ENCODE measurements around the gene HDAC5. TPM values are rescaled to one million over a fixed set of nuclear protein-coding genes. Genes with fewer than 3 reads are reported as not detected.
"Not testable (repeated sequence)": the region's sequence is repeated elsewhere in the genome, so short reads cannot be mapped to it uniquely, and the experiment has no call there.

The HDAC5 gene
- total and polyA plus RNA-seq, 2 donors: 17.0 to 34.4 TPM

- Histone ChIP-seq H3K9me3 (ENCODE audit: control insufficient read depth in 2 of 2, insufficient read depth in 1 of 2, low read length in 1 of 2) (no peaks in the 10 kb centered on the region), H3K27me3 (ENCODE audit: control insufficient read depth in 2 of 2, insufficient read depth in 1 of 2, low read length in 1 of 2) (no peaks in the 10 kb centered on the region), H3K4me1 (ENCODE audit: control insufficient read depth in 2 of 2, insufficient read depth in 2 of 2, low read length in 2 of 2) (no peaks in the 10 kb centered on the region), H3K4me3 (ENCODE audit: low read length in 2 of 2) (no peak overlapping the region), H3K27ac (ENCODE audit: low read depth in 1 of 2, low read length in 1 of 2) (no peak overlapping the region), H3K36me3 (ENCODE audit: control insufficient read depth in 2 of 2, insufficient read depth in 2 of 2, low read length in 1 of 2) (peaks cover 17 to 26% of the 10 kb centered on the region in 2 donors)
- 96% methylated on average over 2 of the region's 2 CpGs for WGBS
- DNase-seq (ENCODE audit: low read depth in 6 of 9, low spot score in 9 of 9): no peak
Measured at GRCh38 chr17:44155488-44155887, 32.0 kb upstream of the HDAC5 start.

DNA sequence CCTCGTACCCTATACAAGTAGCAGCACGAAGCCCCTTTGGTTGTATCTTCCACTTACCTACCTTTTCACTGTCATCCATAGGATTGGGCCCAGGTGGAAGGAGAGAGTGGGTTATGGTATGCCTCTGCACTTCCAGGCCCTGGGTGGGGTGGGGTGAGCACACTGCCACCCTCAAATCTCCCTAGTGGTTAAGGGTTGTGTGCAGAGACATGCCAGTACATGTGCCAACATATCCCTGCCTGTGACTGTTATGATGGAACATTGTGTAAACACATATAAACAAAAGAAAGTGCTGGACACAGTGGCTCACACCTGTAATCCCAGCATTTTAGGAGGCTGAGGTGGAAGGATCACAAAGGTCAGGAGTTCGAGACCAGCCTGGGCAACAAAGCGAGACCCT, 29.4 kb upstream of the HDAC5 start:
- Histone ChIP-seq H3K4me1 (ENCODE audit: control insufficient read depth in 2 of 2, insufficient read depth in 2 of 2, low read length in 2 of 2) (no peaks in the 10 kb centered on the region), H3K9me3 (ENCODE audit: control insufficient read depth in 2 of 2, insufficient read depth in 1 of 2, low read length in 1 of 2) (no peaks in the 10 kb centered on the region), H3K4me3 (ENCODE audit: low read length in 2 of 2) (no peak overlapping the region), H3K36me3 (ENCODE audit: control insufficient read depth in 2 of 2, insufficient read depth in 2 of 2, low read length in 1 of 2) (peaks cover 30 to 34% of the 10 kb centered on the region in 2 donors), H3K27ac (ENCODE audit: low read depth in 1 of 2, low read length in 1 of 2) (no peak overlapping the region), H3K27me3 (ENCODE audit: control insufficient read depth in 2 of 2, insufficient read depth in 1 of 2, low read length in 1 of 2) (no peaks in the 10 kb centered on the region)
- 98% methylated on average over 4 of the region's 4 CpGs for WGBS
- DNase-seq (ENCODE audit: low read depth in 6 of 9, low spot score in 9 of 9): no peak

GRCh38 chr17:44149750-44150329, 26.4 kb upstream of the HDAC5 start:
- over 99% methylated on average over 4 of the region's 4 CpGs for WGBS
- Histone ChIP-seq H3K27ac (ENCODE audit: low read depth in 1 of 2, low read length in 1 of 2) (no peak overlapping the region), H3K36me3 (ENCODE audit: control insufficient read depth in 2 of 2, insufficient read depth in 2 of 2, low read length in 1 of 2) (peaks cover 27 to 41% of the 10 kb centered on the region in 2 donors), H3K27me3 (ENCODE audit: control insufficient read depth in 2 of 2, insufficient read depth in 1 of 2, low read length in 1 of 2) (no peaks in the 10 kb centered on the region), H3K4me3 (ENCODE audit: low read length in 2 of 2) (no peak overlapping the region), H3K4me1 (ENCODE audit: control insufficient read depth in 2 of 2, insufficient read depth in 2 of 2, low read length in 2 of 2) (no peaks in the 10 kb centered on the region), H3K9me3 (ENCODE audit: control insufficient read depth in 2 of 2, insufficient read depth in 1 of 2, low read length in 1 of 2) (no peaks in the 10 kb centered on the region)
- no peak for DNase-seq (ENCODE audit: low read depth in 6 of 9, low spot score in 9 of 9)

DNA sequence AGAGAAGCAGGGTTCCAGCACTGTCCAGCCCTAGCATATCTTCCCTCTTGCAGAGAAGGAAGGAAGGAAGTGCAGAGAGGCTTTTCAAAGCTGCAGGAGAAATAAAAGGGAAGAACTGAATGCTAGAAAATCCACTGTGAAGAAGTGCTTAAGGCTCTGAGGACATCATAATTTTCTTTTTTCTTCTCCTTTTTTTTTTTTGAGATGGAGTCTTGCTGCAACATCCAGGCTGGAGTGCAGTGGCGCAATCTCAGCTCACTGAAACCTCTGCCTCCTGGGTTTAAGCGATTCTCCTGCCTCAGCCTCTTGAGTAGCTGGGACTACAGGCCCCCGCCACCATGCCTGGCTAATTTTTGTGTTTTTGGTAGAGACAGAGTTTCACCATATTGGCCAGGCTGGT, 25.6 kb upstream of the HDAC5 start:
- peaks cover 22 to 41% of the 10 kb centered on the region in 2 donors for H3K36me3 ChIP-seq (ENCODE audit: control insufficient read depth in 2 of 2, insufficient read depth in 2 of 2, low read length in 1 of 2)
- not testable (repeated sequence) for H3K9me3 ChIP-seq (ENCODE audit: control insufficient read depth in 2 of 2, insufficient read depth in 1 of 2, low read length in 1 of 2); H3K27me3 ChIP-seq (ENCODE audit: control insufficient read depth in 2 of 2, insufficient read depth in 1 of 2, low read length in 1 of 2); H3K4me1 ChIP-seq (ENCODE audit: control insufficient read depth in 2 of 2, insufficient read depth in 2 of 2, low read length in 2 of 2); H3K27ac ChIP-seq (ENCODE audit: low read depth in 1 of 2, low read length in 1 of 2); DNase-seq (ENCODE audit: low read depth in 6 of 9, low spot score in 9 of 9); H3K4me3 ChIP-seq (ENCODE audit: low read length in 2 of 2)
- 98% methylated on average over 3 of the region's 3 CpGs for WGBS

- 94% methylated on average over 4 of the region's 4 CpGs for WGBS
- Histone ChIP-seq H3K27me3 (ENCODE audit: control insufficient read depth in 2 of 2, insufficient read depth in 1 of 2, low read length in 1 of 2) (no peaks in the 10 kb centered on the region), H3K27ac (ENCODE audit: low read depth in 1 of 2, low read length in 1 of 2) (no peak overlapping the region)
Measured at GRCh38 chr17:44147812-44148211, 24.4 kb upstream of the HDAC5 start.

GRCh38 chr17:44146375-44147346, 23.2 kb upstream of the HDAC5 start:
- H3K4me1 ChIP-seq (ENCODE audit: control insufficient read depth in 2 of 2, insufficient read depth in 2 of 2, low read length in 2 of 2): peaks cover 5 to 7% of the 10 kb centered on the region in 2 donors
- H3K4me3 ChIP-seq (ENCODE audit: low read length in 2 of 2): no peak overlapping the region
- no peaks in the 10 kb centered on the region for H3K27me3 ChIP-seq (ENCODE audit: control insufficient read depth in 2 of 2, insufficient read depth in 1 of 2, low read length in 1 of 2)
- no peak overlapping the region for H3K27ac ChIP-seq (ENCODE audit: low read depth in 1 of 2, low read length in 1 of 2)
- no peak for DNase-seq (ENCODE audit: low read depth in 6 of 9, low spot score in 9 of 9)
- WGBS: 87% methylated on average over 2 of the region's 2 CpGs
- H3K36me3 ChIP-seq (ENCODE audit: control insufficient read depth in 2 of 2, insufficient read depth in 2 of 2, low read length in 1 of 2): peaks cover 15 to 33% of the 10 kb centered on the region in 2 donors
- H3K9me3 ChIP-seq (ENCODE audit: control insufficient read depth in 2 of 2, insufficient read depth in 1 of 2, low read length in 1 of 2): no peaks in the 10 kb centered on the region

More at GRCh38 chr17:44147812-44148211, 24.4 kb upstream of the HDAC5 start:
- DNase-seq (ENCODE audit: low read depth in 6 of 9, low spot score in 9 of 9): no peak
- H3K4me3 ChIP-seq (ENCODE audit: low read length in 2 of 2): no peak overlapping the region
- no peaks in the 10 kb centered on the region for H3K9me3 ChIP-seq (ENCODE audit: control insufficient read depth in 2 of 2, insufficient read depth in 1 of 2, low read length in 1 of 2)
- H3K36me3 ChIP-seq (ENCODE audit: control insufficient read depth in 2 of 2, insufficient read depth in 2 of 2, low read length in 1 of 2): peaks cover 19 to 38% of the 10 kb centered on the region in 2 donors
- peaks cover 0 to under 1% of the 10 kb centered on the region in 2 donors for H3K4me1 ChIP-seq (ENCODE audit: control insufficient read depth in 2 of 2, insufficient read depth in 2 of 2, low read length in 2 of 2)

GRCh38 chr17:44144966-44145739, 21.7 kb upstream of the HDAC5 start:
- WGBS: 97% methylated on average over 7 of the region's 7 CpGs
- peaks cover 15 to 29% of the 10 kb centered on the region in 2 donors for H3K36me3 ChIP-seq (ENCODE audit: control insufficient read depth in 2 of 2, insufficient read depth in 2 of 2, low read length in 1 of 2)
- no peak overlapping the region for H3K4me3 ChIP-seq (ENCODE audit: low read length in 2 of 2)
- peaks cover 10 to 12% of the 10 kb centered on the region in 2 donors for H3K4me1 ChIP-seq (ENCODE audit: control insufficient read depth in 2 of 2, insufficient read depth in 2 of 2, low read length in 2 of 2)
- H3K27ac ChIP-seq (ENCODE audit: low read depth in 1 of 2, low read length in 1 of 2): no peak overlapping the region
- DNase-seq (ENCODE audit: low read depth in 6 of 9, low spot score in 9 of 9): no peak
- no peaks in the 10 kb centered on the region for H3K27me3 ChIP-seq (ENCODE audit: control insufficient read depth in 2 of 2, insufficient read depth in 1 of 2, low read length in 1 of 2)
- H3K9me3 ChIP-seq (ENCODE audit: control insufficient read depth in 2 of 2, insufficient read depth in 1 of 2, low read length in 1 of 2): no peaks in the 10 kb centered on the region

DNA sequence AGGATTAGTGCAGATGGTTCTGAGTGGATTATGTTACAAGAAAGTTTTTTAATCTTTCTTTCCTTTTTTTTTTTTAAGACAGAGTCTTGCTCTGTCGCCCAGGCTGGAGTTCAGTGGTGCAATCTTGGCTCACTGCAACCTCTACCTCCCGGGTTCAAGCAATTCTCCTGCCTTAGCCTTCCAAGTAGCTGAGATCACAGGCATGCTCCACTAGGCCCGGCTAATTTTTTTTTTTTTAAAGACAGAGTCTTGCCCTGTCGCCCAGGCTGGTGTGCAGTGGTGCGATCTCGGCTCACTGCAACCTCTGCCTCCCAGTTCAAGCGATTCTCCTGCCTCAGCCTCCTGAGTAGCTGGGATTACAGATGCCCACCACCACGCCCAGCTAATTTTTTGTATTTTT, 20.5 kb upstream of the HDAC5 start:
- H3K4me3 ChIP-seq (ENCODE audit: low read length in 2 of 2); H3K9me3 ChIP-seq (ENCODE audit: control insufficient read depth in 2 of 2, insufficient read depth in 1 of 2, low read length in 1 of 2); H3K27ac ChIP-seq (ENCODE audit: low read depth in 1 of 2, low read length in 1 of 2); DNase-seq (ENCODE audit: low read depth in 6 of 9, low spot score in 9 of 9); H3K27me3 ChIP-seq (ENCODE audit: control insufficient read depth in 2 of 2, insufficient read depth in 1 of 2, low read length in 1 of 2): not testable (repeated sequence)
- H3K36me3 ChIP-seq (ENCODE audit: control insufficient read depth in 2 of 2, insufficient read depth in 2 of 2, low read length in 1 of 2): peaks cover 14 to 24% of the 10 kb centered on the region in 2 donors
- 97% methylated on average over 8 of the region's 8 CpGs for WGBS
- peaks cover 10 to 12% of the 10 kb centered on the region in 2 donors for H3K4me1 ChIP-seq (ENCODE audit: control insufficient read depth in 2 of 2, insufficient read depth in 2 of 2, low read length in 2 of 2)
